HepG2 (cell line): ENCODE measurements around the gene INO80B.

ENCODE experiments used
- CEBPB ChIP-seq: IDR thresholded peaks from 2 replicates; pipeline ENCODE4 v1.6.1; 2011; ENCODE audit warnings: low read depth, low read length, improper control_type of control experiment, borderline replicate concordance
- GZF1 ChIP-seq: sonication (generic); formaldehyde crosslinking; IDR thresholded peaks from 2 replicates; pipeline ENCODE4 v1.5.1; 2020; ENCODE audit warnings: mild to moderate bottlenecking, missing genetic modification reagents
- HNF4G ChIP-seq, 2 experiments: sonication (generic) in 1 of 2; formaldehyde crosslinking in 1 of 2; IDR thresholded peaks; 2 replicates each; pipeline versions ENCODE4 v1.4.0 to v1.6.1; 2011 to 2020; ENCODE audit warnings: borderline replicate concordance in 2 of 2, low read depth in 2 of 2, mild to moderate bottlenecking in 2 of 2, low read length in 1 of 2, missing genetic modification reagents in 1 of 2, moderate library complexity in 1 of 2
- KMT2B ChIP-seq: IDR thresholded peaks from 2 replicates; pipeline ENCODE4 v1.6.1; 2016; ENCODE audit warnings: missing genetic modification reagents, missing compliant biosample characterization
- POLR2AphosphoS5 ChIP-seq: IDR thresholded peaks from 2 replicates; pipeline ENCODE4 v1.6.1; 2012; ENCODE audit warnings: low read depth, low read length
- TCF12 ChIP-seq, 2 experiments: fragments of 450-650 bp in 1 of 2; sonication (generic) in 1 of 2; formaldehyde crosslinking in 1 of 2; IDR thresholded peaks; 2 replicates each; pipeline versions ENCODE4 v1.6.1 to v1.8.0; 2017 to 2022; ENCODE audit warnings: antibody characterized with exemption in 1 of 2, mild to moderate bottlenecking in 1 of 2, missing genetic modification reagents in 1 of 2, moderate library complexity in 1 of 2
- ZNF546 ChIP-seq: sonication (generic); formaldehyde crosslinking; conservative IDR thresholded peaks from 2 replicates; pipeline ENCODE4 v1.8.1; 2023; ENCODE audit warnings: mild to moderate bottlenecking, missing genetic modification reagents

DNA sequence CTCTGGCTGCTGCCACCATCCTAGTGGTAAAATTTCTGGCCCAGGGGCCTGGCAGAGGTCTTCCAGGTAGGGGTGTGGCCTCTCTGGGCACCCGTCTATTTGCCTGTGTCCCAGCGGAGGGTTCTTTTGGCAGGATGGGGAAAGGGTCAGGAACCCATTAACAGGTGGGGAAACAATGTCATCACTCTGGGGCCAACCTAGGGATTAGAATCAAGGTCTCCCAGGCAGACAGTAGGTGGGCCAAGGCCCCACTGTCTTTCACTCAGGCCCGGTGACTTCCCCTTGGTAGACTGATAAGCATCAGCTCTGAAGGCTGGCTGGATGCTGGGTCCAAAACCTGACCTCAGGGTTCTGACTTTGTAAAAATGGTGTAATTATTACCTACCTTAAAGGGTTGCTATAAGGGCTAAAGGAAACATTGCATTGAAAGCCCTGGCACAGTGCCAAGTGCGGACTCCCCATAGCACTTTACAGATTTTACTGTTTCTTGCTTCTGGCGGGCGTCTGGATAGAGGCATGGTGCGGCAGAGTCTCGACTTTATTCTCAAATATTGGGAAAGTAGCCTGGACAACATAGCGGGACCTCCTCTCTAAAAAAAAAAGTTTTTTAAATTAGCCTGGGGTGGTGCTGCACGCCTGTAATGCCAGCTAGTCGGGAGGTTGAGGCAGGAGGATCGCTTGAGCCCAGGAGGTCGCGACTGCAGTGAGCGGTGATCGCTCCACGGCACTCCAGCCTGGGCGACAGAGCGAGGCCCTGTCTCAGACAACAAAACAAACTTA is 42.3 kb downstream of the INO80B start:
- TF ChIP-seq GZF1 (CRISPR knock-in tag) (no peak), KMT2B (CRISPR knock-in tag) (0 out of 2 replicates have a peak, but pooled peaks have one; percentile 33), TCF12 (IDR thresholded peaks at IDR 0.05) (no peak), TCF12 (CRISPR knock-in tag; IDR thresholded peaks at IDR 0.05) (peak; percentile 22; the same call in 1 of the 2 replicates), CEBPB (peak; percentile 6; the same call in 1 of the 2 replicates), POLR2AphosphoS5 (no peak; the same call in 1 of the 2 replicates), HNF4G (IDR thresholded peaks at IDR 0.05; ENCODE audit: borderline replicate concordance, low read depth, low read length) (peak; percentile 66; the same call in 1 of the 2 replicates), HNF4G (CRISPR knock-in tag; IDR thresholded peaks at IDR 0.05; ENCODE audit: borderline replicate concordance, low read depth) (0 out of 2 replicates have a peak, but pooled peaks have one; percentile 50), ZNF546 (CRISPR knock-in tag) (no peak)
